GM12892 (cell line): ENCODE results near the gene GALNT18.

ENCODE experiments used
- DNase-seq: peaks from one replicate; pipeline ENCODE4 v3.0.0; 2011; ENCODE audit not compliant: insufficient read length
- FAIRE-seq: peaks from 2 replicates; lab custom pipeline; 2011; peaks lifted over from hg19 to GRCh38; lab: Jason Lieb, UNC
- POLR2A ChIP-seq: IDR thresholded peaks from 2 replicates; pipeline ENCODE4 v1.6.1; 2011; ENCODE audit warnings: low read depth, low read length, control low read depth
- POLR2AphosphoS5 ChIP-seq: IDR thresholded peaks from 2 replicates; pipeline ENCODE4 v1.6.1; 2011; ENCODE audit warnings: low read depth, low read length, control low read depth
- TAF1 ChIP-seq: IDR thresholded peaks from 2 replicates; pipeline ENCODE4 v1.6.1; 2011; ENCODE audit warnings: low read depth, mild to moderate bottlenecking, control low read depth, low read length, borderline replicate concordance

Gene GALNT18

GRCh38 chr11:11407065-11407762 lies 214.6 kb downstream of the GALNT18 start:
- no peak for FAIRE-seq
- TF ChIP-seq TAF1 (no peak), POLR2AphosphoS5 (no peak), POLR2A (no peak)
- no peak for DNase-seq

GRCh38 chr11:11406652-11407051 lies 215.2 kb downstream of the GALNT18 start:
- FAIRE-seq (no peak), DNase-seq (no peak)
- TF ChIP-seq POLR2AphosphoS5 (no peak), TAF1 (no peak), POLR2A (no peak)

- FAIRE-seq: no peak
- DNase-seq: no peak
- no peak for TF ChIP-seq TAF1
- no peak for TF ChIP-seq POLR2AphosphoS5
- no peak for TF ChIP-seq POLR2A
Measured at GRCh38 chr11:11403763-11404725, 217.8 kb downstream of the GALNT18 start.

GRCh38 chr11:11401960-11402535 lies 219.8 kb downstream of the GALNT18 start:
- TF ChIP-seq TAF1: no peak
- TF ChIP-seq POLR2A: no peak
- TF ChIP-seq POLR2AphosphoS5: no peak
- FAIRE-seq: no peak
- no peak for DNase-seq

- FAIRE-seq (peak; percentile 9), DNase-seq (no peak)
- no peak for TF ChIP-seq POLR2A
- TF ChIP-seq TAF1: no peak
- no peak for TF ChIP-seq POLR2AphosphoS5
Measured at GRCh38 chr11:11400635-11401232, 221.1 kb downstream of the GALNT18 start.

- FAIRE-seq (peak; percentile 50), DNase-seq (no peak)
- TF ChIP-seq TAF1: no peak
- TF ChIP-seq POLR2A: no peak
- TF ChIP-seq POLR2AphosphoS5: no peak
Measured at GRCh38 chr11:11400121-11400520, 221.7 kb downstream of the GALNT18 start.

- TF ChIP-seq POLR2AphosphoS5: no peak
- no peak for TF ChIP-seq POLR2A
- no peak for TF ChIP-seq TAF1
- DNase-seq (no peak), FAIRE-seq (no peak)
Measured at GRCh38 chr11:11397781-11398180, 224.0 kb downstream of the GALNT18 start.

- no peak for TF ChIP-seq POLR2A
- no peak for TF ChIP-seq TAF1
- no peak for TF ChIP-seq POLR2AphosphoS5
- FAIRE-seq (no peak), DNase-seq (no peak)
Measured at GRCh38 chr11:11397036-11397415, 224.8 kb downstream of the GALNT18 start.

GRCh38 chr11:11396301-11397035 lies 225.3 kb downstream of the GALNT18 start:
- no peak for TF ChIP-seq POLR2A
- TF ChIP-seq POLR2AphosphoS5: no peak
- TF ChIP-seq TAF1: no peak
- FAIRE-seq (no peak), DNase-seq (no peak)

GRCh38 chr11:11395126-11395525 lies 226.7 kb downstream of the GALNT18 start:
- TF ChIP-seq POLR2AphosphoS5 (no peak), POLR2A (no peak), TAF1 (no peak)
- DNase-seq (no peak), FAIRE-seq (no peak)

- no peak for TF ChIP-seq POLR2AphosphoS5
- no peak for TF ChIP-seq TAF1
- no peak for TF ChIP-seq POLR2A
- FAIRE-seq (no peak), DNase-seq (no peak)
Measured at GRCh38 chr11:11394241-11394640, 227.6 kb downstream of the GALNT18 start.
